HG02852 (cell line): ENCODE results near the gene SLC39A6.
"Not testable (repeated sequence)": the region's sequence is repeated elsewhere in the genome, so short reads cannot be mapped to it uniquely, and the experiment has no call there.

ENCODE experiments used
- ATAC-seq: cut with Tn5 transposase; IDR thresholded peaks from one replicate; pipeline ENCODE4 v1.9.1; 2021; ENCODE audit warnings: mild to moderate bottlenecking, moderate library complexity; ENCODE audit not compliant: unreplicated experiment

The SLC39A6 gene

DNA sequence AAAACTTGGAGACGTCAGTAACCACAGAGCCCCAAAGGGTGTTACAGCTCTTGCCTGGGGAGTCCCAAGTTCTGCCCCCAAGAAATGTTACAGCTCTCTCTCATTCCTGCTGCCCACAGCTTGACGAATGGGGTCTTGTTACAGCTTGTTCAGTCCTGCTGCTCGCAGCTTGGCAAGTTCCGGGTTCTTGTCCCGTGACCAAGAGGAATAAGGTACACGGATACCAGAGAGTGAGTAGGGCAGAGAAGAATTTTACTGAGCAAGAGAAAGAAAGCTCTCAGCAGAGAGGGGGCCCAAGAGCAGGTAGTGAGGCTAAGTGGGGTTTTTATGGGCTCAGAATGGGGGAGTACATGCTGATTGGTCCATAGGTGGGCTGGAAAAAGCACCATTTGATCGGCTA, 27.2 kb downstream of the SLC39A6 start:
- ATAC-seq, result no peak

DNA sequence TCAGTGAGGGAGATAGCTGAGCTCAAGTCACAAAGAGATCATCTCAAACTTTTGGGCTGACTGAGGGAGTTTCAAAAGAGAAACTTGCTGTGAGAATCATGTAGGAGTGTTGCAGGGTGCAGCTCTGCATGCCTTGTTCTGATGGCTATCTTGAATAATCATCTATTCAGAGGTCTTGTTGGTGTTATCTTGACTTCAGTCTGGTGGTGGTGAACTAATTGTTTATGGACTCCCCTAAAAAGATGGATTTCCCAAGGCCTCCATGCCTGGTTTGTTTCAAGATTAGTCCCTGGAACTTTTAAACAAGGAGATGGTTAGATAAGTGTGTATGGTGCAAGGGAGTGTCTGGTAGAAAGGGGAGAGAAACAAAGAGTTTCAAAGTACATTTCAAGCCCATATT, 29.8 kb downstream of the SLC39A6 start:
- ATAC-seq, result no peak

DNA sequence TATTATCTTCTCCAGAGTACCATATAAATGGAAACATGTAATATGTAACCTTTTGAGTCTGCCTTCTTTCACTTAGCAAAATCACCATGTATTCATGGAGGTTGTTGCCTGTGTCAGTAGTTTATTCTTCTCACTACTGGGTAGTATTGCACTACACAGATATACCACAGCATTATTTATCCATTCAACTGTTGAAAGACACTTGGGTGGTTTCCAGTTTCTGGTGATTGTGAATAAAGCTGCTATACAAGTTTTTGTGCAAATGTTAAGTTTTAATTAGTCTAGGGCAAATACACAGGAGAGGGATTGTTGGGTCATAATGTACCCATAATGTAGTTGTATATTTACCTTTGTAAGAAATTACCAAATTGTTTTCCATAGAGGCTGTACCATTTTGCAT, 32.2 kb downstream of the SLC39A6 start:
- ATAC-seq, result no peak

DNA sequence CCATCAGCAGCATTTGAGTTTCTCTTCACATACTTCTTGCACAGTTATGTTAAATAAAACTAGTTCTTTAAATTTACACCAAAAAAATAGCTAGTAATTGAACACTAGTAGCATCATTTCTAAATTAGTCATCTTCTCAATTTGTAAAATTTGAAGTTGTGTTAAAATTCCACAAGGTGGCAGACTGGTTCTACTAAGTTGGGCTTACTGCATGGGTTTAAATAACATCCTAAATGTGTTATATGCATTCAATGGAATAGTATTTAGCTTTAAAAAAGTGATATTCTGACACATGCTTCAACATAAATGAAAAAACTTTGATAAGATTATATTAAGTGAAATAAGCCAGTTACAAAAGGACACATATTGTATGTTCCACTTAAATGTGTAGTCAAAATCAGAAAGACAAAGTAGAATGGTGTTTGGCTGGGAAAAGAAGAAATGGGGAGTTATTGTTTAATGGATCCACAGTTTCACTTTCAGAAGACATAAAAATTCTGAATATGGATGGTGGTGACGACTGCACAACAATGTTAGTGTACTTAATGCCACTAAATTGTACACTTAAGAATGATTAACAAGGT, 33.1 kb downstream of the SLC39A6 start:
- no peak for ATAC-seq

DNA sequence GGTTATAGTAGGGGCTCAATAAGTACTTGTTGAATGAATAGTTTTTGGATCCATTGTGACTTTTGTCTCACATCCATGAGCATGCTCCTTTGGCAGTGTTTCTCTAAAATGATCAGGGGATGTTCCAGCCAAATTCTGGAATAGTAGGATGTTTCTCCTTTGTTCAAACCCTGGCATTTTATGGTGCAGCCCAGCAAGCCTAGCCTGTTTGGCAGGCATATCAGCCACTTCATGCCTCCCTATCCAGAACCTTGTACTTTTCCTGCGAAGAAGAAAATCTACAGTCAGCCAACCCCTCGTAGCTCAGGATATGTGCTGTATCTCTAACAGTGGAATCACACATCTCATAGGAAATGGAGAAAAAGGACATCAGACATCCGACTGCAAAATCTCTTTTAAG, 34.7 kb downstream of the SLC39A6 start:
- no peak for ATAC-seq

DNA sequence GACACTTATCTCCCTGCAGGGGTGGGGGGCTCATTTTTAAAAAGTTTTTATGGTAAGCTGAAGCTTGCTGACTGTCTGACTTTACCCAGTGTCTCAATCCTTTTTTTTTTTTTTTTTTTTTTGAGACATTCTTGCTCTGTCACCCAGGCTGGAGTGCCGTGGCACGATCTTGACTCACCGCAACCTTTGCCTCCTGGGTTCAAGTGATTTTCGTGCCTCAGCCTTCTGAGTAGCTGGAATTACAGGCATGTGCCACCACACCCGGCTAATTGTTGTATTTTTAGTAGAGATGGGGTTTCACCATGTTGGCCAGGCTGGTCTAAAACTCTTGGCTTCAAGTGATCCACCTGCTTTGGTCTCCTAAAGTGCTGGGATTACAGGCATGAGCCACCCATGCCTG, 37.0 kb downstream of the SLC39A6 start:
- not testable (repeated sequence) for ATAC-seq

DNA sequence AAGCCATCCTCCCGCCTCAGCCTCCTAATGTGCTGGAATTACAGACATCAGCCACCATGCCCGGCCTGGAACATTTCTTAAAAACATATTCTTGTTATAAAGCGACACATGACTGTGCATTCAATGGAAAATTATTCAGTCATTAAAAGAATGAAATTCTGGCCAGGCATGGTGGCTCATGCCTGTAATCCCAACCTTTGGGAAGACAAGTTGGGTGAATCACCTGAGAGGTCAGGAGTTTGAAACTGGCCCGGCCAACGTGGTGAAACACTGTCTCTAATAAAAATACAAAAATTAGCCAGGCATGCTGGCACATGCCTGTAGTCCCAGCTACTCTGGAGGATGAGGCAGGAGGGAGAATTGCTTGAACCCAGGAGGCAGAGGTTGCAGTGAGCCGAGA, 40.1 kb downstream of the SLC39A6 start:
- no peak for ATAC-seq

DNA sequence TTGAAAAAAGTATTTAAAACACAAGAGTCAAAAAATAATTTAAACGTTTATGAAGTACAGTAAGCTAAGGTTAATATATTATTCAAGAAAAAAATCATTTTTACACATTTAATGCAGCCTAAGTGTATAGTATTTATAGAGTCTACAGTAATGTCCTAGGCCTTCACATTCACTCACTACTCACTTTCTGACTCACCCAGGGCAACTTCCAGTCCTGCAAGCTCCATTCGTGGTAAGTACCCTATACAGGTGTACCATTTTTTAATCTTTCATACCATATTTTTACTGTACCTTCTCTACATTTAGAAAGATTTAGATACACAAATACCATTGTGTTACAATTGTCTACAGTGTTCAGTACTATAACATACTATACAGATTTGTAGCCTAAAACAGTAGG, 40.9 kb downstream of the SLC39A6 start:
- ATAC-seq, result no peak

DNA sequence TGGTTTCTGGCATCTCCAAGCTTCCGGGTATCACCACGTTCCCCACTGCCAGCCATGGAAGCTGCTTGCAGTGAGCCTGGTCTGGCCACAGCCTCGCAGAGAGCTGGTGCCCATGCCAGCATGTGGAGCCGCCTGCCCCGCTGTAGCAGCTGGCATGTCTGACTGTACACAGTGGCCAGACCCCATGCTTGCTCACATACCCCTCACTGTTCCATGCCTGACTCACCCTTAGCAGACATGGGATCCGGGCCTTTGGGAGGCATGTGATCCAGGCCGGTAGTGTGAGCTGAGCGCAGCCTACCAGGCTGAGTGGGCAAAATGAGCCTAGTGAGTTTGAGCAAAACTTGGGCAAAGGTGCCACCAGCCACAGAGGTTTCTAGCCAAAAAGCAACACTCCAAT, 43.0 kb downstream of the SLC39A6 start:
- ATAC-seq, result no peak

DNA sequence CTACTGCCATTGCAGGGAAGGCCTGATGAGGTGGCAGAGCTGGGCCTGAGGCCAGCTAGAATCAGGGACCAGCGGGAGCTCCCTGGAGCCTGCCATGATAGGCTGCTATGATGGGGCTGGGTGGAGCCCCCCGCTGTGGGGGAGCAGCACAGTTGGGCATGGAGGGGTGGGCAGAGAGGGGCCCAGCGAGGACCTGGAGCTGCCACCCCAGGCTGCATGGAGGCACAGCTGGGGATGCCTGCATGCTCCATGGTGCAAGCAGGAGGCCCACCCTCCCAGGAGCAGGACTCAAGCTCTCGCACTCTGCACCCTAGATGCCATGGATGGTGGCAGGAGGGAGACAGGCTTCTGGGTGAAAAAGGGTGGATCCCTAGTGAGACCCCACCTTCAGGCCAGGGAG, 43.9 kb downstream of the SLC39A6 start:
- ATAC-seq, result no peak

DNA sequence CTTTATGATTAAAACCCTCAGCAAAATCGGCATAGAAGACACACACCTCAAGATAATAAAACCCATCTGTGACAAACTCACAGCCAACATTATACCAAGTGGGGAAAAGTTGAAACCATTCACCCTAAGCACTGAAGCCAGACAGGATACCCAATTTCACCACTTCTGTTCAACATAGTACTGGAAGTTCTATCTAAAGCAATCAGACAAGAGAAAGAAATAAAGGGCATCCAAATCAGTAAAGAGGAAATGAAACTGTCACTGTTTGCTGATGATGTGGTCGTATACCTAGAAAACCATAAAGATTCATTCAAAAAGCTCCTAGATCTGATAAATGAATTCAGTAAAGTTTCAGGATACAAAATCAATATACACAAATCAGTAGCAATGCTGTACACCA, 45.4 kb downstream of the SLC39A6 start:
- no peak for ATAC-seq

DNA sequence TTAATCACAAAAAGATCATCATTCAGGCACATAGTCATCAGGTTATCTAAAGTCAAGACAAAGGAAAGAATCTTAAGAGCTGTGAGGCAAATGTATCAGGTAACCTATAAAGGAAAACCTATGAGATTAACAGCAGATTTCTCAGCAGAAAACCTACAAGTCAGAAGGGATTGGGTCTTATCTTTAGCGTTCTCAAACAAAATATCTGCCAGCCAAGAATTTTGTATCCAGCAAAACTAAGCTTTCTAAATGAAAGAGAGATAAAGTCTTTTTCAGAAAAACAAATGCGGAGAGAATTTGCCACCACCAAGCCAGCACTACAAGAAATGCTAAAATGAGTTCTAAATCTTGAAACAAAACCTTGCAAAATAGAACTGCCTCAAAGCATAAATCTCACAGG, 48.0 kb downstream of the SLC39A6 start:
- not testable (repeated sequence) for ATAC-seq

DNA sequence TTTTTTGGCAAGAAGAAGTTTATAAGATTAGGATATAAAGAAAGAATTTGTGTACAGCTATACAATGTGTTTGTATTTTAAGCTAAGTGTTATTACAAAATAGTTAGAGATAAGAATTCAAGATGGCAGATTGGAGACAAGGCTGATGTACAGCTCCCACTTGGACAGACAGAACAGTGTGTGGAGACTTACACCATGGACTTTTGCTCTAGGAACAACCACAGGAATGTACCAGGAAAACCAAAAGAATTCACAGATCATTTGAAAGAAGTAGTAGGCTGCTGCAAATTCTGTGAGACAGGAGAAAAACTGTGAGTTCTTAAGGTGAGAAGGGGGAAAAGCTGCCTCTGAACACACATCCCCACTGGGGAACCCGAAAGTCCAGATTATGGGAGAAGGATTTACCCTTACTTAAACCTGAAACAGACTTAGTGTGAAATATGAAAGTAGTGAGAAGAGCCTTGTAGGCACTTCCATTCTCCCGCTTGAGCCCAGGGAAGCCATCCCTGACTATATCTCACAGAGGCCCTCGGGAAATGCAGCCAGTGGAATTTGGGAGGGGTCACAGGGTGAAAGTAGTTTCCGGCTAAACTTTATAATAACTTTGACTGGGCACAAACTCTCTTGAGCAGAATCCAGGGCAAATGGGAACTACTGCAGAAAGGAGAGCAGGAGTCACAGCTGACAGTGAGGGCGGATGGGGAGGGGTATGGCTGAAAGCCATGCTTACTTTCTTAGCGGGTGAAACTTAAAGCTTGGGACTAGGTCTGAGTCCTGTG, 50.2 kb downstream of the SLC39A6 start:
- ATAC-seq, result no peak

DNA sequence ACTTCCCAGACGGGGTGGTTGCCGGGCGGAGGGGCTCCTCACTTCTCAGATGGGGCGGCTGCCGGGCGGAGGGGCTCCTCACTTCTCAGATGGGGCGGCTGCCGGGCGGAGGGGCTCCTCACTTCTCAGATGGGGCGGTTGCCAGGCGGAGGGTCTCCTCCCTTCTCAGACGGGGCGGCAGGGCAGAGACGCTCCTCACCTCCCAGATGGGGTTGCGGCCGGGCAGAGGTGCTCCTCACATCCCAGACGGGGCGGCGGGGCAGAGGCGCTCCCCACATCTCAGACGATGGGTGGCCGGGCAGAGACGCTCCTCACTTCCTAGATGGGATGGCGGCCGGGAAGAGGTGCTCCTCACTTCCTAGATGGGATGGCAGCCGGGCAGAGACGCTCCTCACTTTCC, 51.4 kb downstream of the SLC39A6 start:
- ATAC-seq, result not testable (repeated sequence)

DNA sequence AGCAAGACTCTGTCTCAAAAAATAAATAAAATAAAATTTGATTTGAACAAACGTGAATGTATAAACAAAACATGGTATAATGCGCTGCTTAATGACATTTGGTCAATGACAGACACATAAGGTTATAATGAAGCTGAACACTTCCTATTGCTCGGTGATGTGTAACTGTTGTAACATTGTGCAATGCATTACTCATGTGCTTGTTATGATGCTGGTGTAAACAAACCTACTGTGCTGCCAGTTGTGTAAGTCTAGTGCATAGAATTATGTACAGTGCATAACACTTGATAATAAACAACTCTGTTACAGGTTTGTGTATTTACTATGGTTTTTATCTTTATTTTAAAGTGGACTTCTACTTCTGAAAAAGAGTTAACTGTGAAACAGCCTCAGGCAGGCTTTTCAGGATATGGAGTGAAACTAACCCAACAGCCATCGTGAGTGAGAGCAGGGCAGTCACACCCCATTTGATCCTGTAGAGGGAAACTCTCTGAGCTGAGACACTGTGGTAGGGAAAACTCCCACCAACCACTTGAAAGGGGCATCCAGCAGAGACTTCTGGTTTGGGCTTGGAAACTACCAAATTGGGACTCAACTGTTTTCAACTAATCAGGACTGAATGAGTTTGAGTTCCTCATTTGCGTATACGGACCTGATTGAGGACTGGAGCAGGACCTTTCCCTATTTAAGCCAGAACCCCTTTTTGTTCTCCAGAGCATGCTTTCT, 53.1 kb downstream of the SLC39A6 start:
- peak; percentile 74 for ATAC-seq

DNA sequence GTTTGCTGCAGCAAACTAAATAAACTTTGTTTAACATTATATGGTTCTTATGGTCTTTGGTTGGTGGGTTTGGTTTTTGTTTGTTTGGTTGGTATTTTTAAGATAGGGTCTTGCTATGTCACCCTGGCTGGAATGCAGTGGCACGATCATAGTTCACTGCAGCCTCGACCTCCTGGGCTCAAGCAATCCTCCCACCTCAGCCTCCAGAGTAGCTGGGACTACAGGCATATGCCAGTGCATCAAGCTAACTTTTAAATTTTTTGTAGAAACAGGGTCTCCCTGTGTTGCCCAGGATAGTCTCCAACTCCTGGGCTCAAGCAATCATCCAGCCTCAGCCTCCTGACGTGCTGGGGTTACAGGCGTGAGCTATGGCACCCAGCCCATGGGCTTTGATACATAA, 54.7 kb downstream of the SLC39A6 start:
- no peak for ATAC-seq

DNA sequence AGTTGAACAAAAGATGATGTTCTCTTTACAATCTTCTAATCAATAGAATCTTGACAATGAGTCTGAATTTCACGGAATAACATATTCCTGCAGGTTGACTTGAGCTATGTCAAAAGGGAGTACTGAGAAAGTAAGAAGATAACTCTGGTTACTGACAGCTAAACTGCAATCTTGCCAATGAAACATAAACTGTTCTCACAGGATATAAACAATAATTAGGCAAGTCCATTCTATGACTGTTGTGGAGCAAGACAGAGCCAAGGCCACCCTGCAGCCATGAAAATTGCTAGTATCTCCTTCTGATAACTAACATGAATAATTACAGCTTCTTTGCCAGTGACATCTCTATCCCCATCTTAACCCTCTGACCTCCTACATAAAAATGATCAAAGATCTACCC, 55.5 kb downstream of the SLC39A6 start:
- ATAC-seq, result no peak

DNA sequence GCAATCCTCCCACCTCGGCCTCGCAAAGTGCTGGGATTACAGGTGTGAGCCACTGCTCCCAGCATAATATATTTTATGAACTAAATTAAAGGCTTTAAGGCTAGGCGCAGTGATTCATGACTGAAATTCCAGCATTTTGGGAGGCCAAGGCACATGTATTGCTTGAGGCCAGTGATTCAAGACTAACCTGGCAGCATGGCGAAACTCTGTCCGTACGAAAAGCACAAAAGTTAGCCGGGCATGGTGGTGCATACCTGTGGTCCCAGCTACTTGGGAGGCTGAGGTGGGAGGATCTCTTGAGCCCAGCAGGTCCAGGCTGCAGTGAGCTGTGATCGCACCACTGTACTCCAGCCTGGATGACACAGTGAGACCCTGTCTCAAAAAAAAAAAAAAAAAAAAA, 56.7 kb downstream of the SLC39A6 start:
- ATAC-seq, result not testable (repeated sequence)

DNA sequence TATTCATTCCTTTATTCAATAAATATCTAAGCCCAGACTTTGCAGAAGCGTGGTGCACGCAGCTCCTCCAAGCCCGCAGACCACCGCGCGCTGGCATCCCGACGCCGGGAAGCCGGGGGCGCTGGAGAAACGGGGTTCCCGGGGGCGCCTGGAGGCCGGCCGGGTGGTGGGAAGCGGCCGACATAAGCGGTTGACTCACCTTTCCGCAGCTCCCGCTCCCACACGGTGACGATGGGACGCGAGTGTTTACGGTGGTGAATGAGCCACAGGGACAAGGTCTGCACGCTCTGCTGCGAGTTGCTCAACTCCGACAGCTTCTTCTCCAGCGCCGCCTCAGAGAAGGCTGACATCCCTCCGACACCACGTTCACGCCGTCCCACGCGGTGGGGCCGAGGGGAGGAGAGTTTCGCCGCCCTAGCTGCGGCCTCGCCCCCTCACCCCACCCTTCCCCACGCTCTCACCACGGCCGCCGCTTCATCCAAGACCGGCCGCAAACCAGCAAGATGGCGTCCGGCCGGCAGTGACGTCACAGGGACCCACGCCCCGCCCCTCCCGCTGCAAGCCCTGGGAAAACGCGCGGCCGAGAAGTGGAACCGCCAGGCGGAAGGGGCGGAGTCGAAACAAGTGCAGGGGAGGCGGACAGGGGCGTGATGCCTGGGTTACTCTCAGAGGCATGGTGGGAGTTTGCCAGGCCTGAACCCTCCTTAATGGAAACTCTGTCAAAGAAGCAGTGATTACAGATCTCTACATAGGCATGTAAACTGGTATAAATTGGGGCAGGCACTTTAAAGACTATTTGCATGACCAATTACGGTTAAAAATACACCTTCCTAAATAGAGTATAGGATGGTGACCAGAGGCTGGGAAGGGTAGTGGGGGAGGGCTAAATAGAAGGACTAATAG, 61.8 kb downstream of the SLC39A6 start, which contains the start of gene RPRD1A:
RPRD1A (minus strand) TSS at position 505 of the 903 bp plus-strand sequence; CDS start at position 350, 155 bp downstream.
- peak; percentile 94 for ATAC-seq

DNA sequence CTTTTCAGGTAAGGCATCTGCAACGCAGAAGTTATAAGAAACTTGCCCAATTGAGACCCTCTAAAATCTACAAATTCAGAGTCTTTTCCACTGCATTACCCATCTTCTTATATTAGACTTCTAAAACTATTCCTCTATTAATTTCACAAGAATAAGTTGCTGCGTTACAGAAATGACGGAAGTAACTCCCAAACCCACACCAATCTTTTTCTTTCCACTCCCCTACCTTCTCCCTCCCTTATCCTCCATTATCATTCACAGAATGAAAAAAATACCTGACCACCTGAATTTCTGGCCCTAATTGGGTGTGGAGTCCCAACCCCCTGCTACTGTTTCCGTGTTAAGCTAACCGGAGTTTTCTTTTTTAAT, 62.5 kb downstream of the SLC39A6 start:
- ATAC-seq, result peak; percentile 5

DNA sequence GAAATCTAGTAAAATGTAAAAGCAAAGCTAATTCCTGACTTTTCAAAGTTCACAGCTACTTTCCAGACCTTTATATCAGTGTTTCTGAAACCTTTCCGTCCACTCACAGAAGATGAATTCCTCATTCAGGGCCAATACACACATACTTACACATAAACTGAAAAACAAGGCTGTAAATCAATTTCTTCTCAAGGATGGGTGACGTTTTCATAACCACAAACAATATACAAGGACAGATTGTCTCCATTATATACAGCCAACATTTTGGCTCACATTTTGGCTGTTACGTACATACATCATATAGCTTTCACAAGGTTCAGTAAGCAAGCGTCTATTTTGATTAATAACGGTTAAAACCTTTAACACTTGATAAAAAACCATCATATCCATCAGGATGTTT, 63.1 kb downstream of the SLC39A6 start:
- no peak for ATAC-seq
